ENCODE data around the gene SMOC1. TPM values are rescaled to one million over a fixed set of nuclear protein-coding genes. Genes with fewer than 3 reads are reported as not detected.

SMOC1 gene
- total and polyA plus RNA-seq, 8 donors = 1.2 to 3.3 (median 2.1) TPM; not detected in 2

GRCh38 chr14:69895109-69895508 lies 15.9 kb downstream of the SMOC1 start:
- intact Hi-C loops (cut with DNase I; ENCODE audit: low total_unique reads) = no loop called here
- no peak for DNase-seq
- H3K9me3 ChIP-seq = peaks cover 4 to 15% (median 8%) of the 10 kb centered on the region in 4 donors
- no peaks in the 10 kb centered on the region for H3K36me3 ChIP-seq
- TF ChIP-seq EP300 (IDR thresholded peaks at IDR 0.05) = no peak
- TF ChIP-seq CTCF (IDR thresholded peaks at IDR 0.05) = no peak
- no peak overlapping the region for H3K27ac ChIP-seq
- H3K27me3 ChIP-seq = no peaks in the 10 kb centered on the region
- H3K4me1 ChIP-seq = no peaks in the 10 kb centered on the region
- 80 to 84% (median 81%) methylated on average over 5 of the region's 5 CpGs for WGBS, 5 donors
- no peak overlapping the region for H3K4me3 ChIP-seq

GRCh38 chr14:69896080-69896479 lies 16.9 kb downstream of the SMOC1 start:
- H3K4me3 ChIP-seq = no peak overlapping the region
- H3K27me3 ChIP-seq = no peaks in the 10 kb centered on the region
- intact Hi-C loops (cut with DNase I; ENCODE audit: low total_unique reads) = no loop called here
- 88 to 96% (median 91%) methylated on average over 2 of the region's 2 CpGs for WGBS, 5 donors
- no peak for DNase-seq
- peaks cover 4 to 15% (median 8%) of the 10 kb centered on the region in 4 donors for H3K9me3 ChIP-seq
- no peaks in the 10 kb centered on the region for H3K36me3 ChIP-seq
- H3K4me1 ChIP-seq = no peaks in the 10 kb centered on the region
- TF ChIP-seq EP300 (IDR thresholded peaks at IDR 0.05) (no peak), POLR2A (IDR thresholded peaks at IDR 0.05) (no peak), POLR2AphosphoS5 (IDR thresholded peaks at IDR 0.05) (no peak), CTCF (IDR thresholded peaks at IDR 0.05) (no peak)
- no peak overlapping the region for H3K27ac ChIP-seq

- Histone ChIP-seq H3K27ac (no peak overlapping the region), H3K36me3 (no peaks in the 10 kb centered on the region), H3K27me3 (no peaks in the 10 kb centered on the region), H3K9me3 (peaks cover 4 to 15% (median 8%) of the 10 kb centered on the region in 4 donors), H3K4me1 (no peaks in the 10 kb centered on the region), H3K4me3 (no peak overlapping the region)
- no peak for DNase-seq
- intact Hi-C loops (cut with DNase I; ENCODE audit: low total_unique reads) = no loop called here
- WGBS, 5 donors = 76 to 88% (median 83%) methylated on average over 2 of the region's 2 CpGs
- TF ChIP-seq CTCF (IDR thresholded peaks at IDR 0.05) (no peak), EP300 (IDR thresholded peaks at IDR 0.05) (no peak), POLR2AphosphoS5 (IDR thresholded peaks at IDR 0.05) (no peak), POLR2A (IDR thresholded peaks at IDR 0.05) (no peak)
Measured at GRCh38 chr14:69896972-69897371, 17.8 kb downstream of the SMOC1 start.

- Histone ChIP-seq H3K9me3 (peaks cover 4 to 15% (median 8%) of the 10 kb centered on the region in 4 donors), H3K4me1 (no peaks in the 10 kb centered on the region), H3K4me3 (no peak overlapping the region), H3K36me3 (no peaks in the 10 kb centered on the region), H3K27me3 (no peaks in the 10 kb centered on the region), H3K27ac (no peak overlapping the region)
- intact Hi-C loops (cut with DNase I; ENCODE audit: low total_unique reads) = no loop called here
- no peak for TF ChIP-seq EP300 (IDR thresholded peaks at IDR 0.05)
- TF ChIP-seq CTCF (IDR thresholded peaks at IDR 0.05) = no peak
- WGBS, 5 donors = 44 to 76% (median 48%) methylated on average over 1 of the region's 1 CpG
- DNase-seq = no peak
Measured at GRCh38 chr14:69900603-69901002, 21.4 kb downstream of the SMOC1 start.

Measured in stomach (tissue), 9 donors.